ENCODE measurements around the gene SLC6A16.
"Not testable (repeated sequence)": the region's sequence is repeated elsewhere in the genome, so short reads cannot be mapped to it uniquely, and the experiment has no call there.

Gene SLC6A16

GRCh38 chr19:49344505-49345423 lies 19.8 kb upstream of the SLC6A16 start:
- DNase-seq, result no peak

- DNase-seq, result no peak
These were observed 18.1 kb upstream of the SLC6A16 start for GRCh38 chr19:49343123-49343522.

GRCh38 chr19:49342291-49342721 lies 17.3 kb upstream of the SLC6A16 start:
- DNase-seq, result no peak

DNA sequence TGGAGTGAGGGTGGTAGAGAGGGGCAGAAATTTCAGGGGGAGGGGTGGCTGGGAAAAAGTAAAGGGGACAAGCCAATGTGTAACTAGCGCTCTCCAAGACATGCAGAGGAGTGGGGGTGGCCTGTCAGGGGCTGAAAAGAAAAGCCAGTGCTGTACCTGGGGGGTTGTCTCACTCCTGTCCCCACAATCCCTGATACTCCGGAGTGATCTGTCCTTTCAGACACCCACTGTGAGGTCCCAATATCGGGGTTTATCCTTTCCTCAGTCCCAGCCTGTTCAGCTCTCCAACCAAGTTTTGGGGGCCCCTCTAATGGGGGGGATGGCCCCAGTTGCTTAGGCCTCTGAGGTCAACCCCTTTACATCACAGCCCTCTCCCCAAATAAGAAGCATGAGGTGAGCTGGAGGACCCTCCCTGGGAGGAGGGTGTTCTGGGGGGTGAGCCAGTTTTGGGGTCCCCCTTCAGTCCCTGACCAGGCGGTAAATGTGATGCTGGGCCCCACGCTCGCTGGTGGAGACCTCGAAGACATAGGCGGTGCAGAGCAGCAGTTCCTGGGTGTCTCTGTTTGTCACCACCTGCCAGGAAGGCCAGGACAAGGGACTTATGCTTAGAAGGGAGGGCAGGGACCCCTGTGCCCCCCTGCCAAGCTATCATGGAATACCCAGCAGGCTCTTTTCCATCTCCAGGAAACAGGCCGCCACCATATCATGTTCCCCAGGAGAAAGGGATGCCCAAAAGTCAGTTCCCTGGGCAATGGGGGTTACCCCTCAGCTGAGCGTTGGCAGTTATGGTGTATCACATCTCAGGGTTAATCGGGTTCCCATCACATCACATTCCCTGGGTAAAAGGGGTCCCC lies 16.1 kb upstream of the SLC6A16 start:
- DNase-seq, result no peak

DNA sequence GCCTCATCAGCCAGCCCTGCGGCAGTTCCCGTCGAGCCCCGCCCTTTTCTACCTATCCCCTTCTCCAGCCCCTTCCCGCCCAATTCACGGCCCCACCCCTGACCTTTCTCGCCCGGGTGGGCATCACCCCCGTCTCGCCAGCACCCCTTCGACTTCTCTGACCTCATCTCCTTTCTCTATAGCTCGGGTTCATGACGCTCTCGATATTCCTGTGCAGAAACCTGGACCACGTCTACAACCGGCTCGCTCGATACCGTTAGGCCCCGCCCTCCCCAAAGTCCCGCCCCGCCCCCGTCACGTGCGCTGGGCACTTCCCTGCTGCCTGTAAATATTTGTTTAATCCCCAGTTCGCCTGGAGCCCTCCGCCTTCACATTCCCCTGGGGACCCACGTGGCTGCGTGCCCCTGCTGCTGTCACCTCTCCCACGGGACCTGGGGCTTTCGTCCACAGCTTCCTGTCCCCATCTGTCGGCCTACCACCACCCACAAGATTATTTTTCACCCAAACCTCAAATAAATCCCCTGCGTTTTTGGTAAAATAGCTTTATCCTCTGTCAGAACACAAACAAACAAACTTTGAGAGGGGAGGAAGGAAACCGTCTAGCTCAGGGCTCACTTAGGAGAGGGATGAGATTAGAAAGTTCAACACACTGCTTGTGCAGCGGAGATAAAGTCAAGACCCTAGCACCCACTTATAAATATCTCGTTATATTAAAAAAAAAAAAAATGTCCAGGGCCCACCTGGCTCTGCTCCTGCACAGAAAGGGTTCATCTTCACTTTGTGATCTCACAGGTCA lies 15.3 kb upstream of the SLC6A16 start:
- no peak for DNase-seq

GRCh38 chr19:49339301-49340068 lies 14.5 kb upstream of the SLC6A16 start:
- no peak for DNase-seq

GRCh38 chr19:49338691-49339300 lies 13.8 kb upstream of the SLC6A16 start:
- no peak for DNase-seq

DNA sequence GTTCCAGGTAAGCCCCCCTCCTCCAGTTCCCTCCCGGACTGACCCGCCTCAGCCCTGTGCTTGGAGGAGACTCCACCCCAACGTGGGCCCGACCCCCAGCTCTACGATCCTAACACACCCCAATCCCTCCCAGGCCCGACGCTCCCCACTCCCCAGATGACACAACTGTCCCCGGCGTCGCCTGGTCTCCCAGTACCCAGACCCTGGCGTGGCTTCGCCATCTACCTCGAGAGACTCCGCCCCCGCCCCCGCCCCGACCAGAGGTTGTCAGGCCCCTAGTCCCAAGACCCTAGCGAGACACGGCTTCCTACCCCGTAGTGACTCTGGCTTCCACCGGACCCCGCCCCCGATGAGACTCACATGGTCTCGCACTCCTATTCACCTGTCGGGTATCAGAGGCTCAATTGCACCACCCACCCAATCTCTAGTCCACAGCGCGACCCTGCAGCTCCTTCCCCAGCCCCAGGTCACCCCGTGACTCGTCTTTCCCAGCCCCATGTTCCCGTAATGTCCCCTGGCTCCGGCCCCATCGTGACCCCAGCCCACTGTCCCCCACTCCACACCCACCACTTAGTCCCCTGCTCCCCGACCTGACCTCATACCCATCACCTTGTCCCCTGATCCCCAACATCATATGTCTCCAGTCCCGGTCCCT lies 13.2 kb upstream of the SLC6A16 start:
- DNase-seq, result no peak

GRCh38 chr19:49337267-49338022 lies 12.5 kb upstream of the SLC6A16 start:
- no peak for DNase-seq

GRCh38 chr19:49336482-49337266 lies 11.7 kb upstream of the SLC6A16 start:
- no peak for DNase-seq

DNA sequence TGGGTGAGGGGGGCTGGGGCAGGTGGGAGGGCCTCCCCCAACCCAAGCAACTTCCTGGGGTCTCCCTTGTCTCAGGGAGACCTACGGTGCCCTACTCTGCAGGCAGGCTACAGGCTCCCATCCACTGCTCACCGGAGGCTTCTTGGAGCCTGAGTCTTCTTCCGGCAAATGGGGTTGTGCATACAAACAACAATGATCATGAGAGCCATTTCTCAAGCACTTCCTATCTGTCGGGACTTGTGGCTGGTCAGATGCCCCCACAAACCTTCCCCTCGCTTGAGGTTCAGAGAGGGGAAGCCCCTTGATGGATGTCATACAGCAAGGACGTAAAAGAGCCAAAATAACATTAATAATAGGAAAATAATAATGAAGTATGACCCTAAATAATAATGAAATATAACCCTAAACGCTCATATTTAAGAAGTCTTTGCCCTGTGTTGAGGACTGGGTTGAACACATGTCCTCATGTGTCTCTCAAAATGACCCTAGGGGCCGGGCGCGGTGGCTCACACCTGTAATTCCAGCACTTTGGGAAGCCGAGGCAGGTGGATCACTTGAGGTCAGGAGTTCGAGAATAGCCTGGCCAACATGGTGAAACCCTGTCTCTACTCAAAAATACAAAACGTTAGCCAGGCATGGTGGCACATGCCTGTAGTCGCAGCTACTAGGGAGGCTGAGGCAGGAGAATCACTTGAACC lies 10.9 kb upstream of the SLC6A16 start:
- DNase-seq, result no peak

DNA sequence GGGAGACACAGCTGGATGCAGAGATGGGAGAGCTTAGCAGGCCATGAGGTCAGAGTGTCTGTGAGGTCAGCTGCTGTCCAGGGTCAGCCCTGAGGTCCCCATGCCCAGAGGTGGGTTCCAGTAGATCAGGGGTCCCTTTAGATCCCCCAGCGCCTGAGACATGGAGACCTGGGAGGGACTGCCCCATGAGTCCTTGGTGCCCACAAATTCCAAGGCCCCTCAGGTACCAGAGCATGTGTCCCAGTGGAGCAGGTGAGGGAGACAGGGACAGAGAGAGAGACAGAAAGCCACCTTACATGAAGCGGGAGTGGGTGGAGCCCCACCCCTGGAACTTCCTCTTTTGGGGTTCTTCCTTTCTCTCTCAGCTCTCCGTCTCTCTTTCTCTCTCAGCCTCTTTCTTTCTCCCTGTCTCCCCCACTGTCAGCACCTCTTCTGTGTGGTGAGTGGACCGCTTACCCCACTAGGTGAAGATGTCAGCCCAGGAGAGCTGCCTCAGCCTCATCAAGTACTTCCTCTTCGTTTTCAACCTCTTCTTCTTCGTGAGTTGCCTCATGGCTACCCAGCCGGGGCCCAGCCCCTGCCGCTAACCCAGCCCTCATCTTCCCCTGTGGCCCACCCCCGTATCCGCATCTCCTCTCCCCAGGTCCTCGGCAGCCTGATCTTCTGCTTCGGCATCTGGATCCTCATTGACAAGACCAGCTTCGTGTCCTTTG lies 10.2 kb upstream of the SLC6A16 start, which contains the start of gene CD37:
CD37 (plus strand) TSS at position 336 of the 713 bp plus-strand sequence; CDS start at position 471, 135 bp downstream.
- peak; percentile 75 to 77 for DNase-seq

- peak; percentile 63 to 70 for DNase-seq
These were observed 8.9 kb upstream of the SLC6A16 start for GRCh38 chr19:49333811-49334288.

DNA sequence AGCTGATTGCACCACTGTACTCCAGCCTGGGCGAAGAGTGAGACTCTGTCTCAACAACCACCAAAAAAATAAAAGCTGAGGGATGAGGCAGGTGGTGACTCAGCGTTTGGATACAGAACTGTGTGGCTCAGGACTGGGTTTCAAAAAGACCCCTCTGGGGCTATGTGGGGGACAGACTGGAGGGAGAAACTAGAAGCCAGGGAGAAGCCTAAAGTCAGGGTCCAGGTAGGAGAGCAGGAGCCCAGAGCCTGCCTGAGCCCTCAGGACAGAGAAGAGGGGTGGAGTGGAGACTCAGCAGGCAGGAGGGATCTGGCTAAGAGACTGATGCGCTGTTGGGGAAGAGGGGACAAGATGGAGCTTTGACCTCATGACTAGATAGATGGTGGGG lies 8.4 kb upstream of the SLC6A16 start:
- DNase-seq, result peak in 1 of 2 experiments; percentile 53

GRCh38 chr19:49332691-49333417 lies 7.9 kb upstream of the SLC6A16 start:
- not testable (repeated sequence) for DNase-seq

GRCh38 chr19:49331616-49332055 lies 6.6 kb upstream of the SLC6A16 start:
- DNase-seq, result peak; percentile 74 to 82

- DNase-seq, result not testable (repeated sequence)
These were observed 6.2 kb upstream of the SLC6A16 start for GRCh38 chr19:49331187-49331586.

Measured in Kasumi-1 (cell line).